Cardiac septum (tissue), 1 donor: ENCODE data around the gene MEF2A. TPM values are rescaled to one million over a fixed set of nuclear protein-coding genes. Genes with fewer than 3 reads are reported as not detected.
A peak's percentile ranks its signal among the peaks of the same experiment; 100 is the strongest.
"Not testable (repeated sequence)": the region's sequence is repeated elsewhere in the genome, so short reads cannot be mapped to it uniquely, and the experiment has no call there.

ENCODE experiments used
- DNase-seq: peaks from one replicate; pipeline ENCODE4 v3.0.0-alpha.2; 2020; ENCODE audit warnings: low spot score
- intact Hi-C: fragments of 100-400 bp; cut with DNase I; formaldehyde crosslinking; loops from one replicate; pipeline ENCODE4 v1.14.0; 2022
- long read RNA-seq: library from polyadenylated mRNA; unstranded; transcript quantifications from one replicate; pipeline ENCODE4 v2.0.0, GENCODE V29; 2021
- total RNA-seq: library from RNA; stranded (reverse); fragmentation: NEBNext Ultra II Directional; extraction: Animal tissue kit (Norgen Biotek cat#: 25700); gene quantifications from one replicate; pipeline ENCODE4 v1.2.1, GENCODE V29; 2021
- donor health status: DM: no; HTN: no; CAD: no.

The MEF2A gene
- total RNA-seq: 195 TPM
- long read RNA-seq, full-length matches to known transcripts: 65 of 260 reads
- long read RNA-seq, partial matches to known transcripts: 30 of 260 reads
- long read RNA-seq, other reads (novel, unspliced or antisense): 165 of 260 reads

DNA sequence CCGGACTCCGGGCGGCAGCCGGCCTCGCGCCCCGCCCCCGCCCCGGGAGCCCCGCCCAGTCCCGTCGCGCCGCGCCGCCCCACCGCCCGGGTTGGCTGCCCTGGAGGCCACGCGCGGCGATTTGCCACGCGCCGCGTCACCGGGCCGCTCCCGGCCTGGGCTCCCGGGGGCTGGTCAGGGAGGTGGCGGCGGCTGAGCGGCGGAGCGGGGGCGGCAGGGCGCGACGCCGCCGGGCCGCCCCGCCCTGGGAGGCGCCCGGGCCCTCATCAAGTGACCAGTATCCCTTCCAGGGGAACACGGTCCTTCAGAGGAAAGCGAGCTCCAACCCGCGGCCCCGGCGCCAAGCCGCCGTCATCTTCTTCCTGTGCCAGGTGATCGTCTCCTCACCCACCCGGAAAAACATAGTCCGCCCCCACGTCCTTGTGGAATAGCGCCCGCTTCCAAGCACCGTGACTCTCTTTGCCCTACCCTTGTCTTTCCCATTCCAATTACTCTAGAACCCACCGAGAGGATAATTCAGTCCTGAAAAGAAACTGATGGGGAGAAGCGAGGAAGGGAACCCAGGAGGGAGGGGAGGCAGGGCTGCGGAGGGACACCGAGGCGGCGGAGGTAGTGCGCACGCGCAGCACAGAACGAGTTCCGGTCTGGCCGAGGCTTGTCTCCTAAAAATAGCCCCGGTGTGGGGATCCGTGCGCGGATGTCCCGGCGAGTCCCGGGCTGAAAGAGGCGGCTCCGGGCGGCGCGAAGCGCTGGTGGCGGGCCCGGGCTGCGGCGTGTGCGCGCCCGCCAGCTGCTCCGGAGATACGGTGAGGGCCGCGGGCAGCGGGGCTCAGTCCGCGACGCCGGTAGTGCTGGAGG is at the start of gene MEF2A:
Gene MEF2A (plus strand): TSS at position 686 of the 858 bp plus-strand sequence. CDS start 67,136 bp downstream, outside the sequence.
- peak; percentile 98 for DNase-seq
- intact Hi-C loops: loop anchor here (1.0 to 10.0 kb wide), 7 partner anchors 59 to 281 kb away; no protein-coding TSS in a partner anchor

DNA sequence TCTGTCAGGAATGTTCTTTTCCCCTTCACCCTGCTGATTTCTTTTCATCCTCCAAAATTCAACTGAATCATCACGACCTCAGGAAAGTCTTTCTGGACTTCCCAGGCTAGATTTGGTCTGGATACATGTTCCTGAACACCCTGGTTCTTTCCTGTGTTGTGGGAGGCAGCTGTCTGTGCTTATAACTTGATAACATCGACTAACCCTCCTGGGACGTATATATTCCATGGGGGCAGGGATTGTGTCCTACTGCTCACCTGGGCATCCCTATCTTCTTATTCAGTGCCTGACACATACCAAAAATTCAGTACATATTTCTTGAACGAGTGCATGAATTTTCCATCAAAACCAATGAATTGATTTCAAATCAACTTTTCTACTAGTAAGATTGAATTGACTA is 47.6 kb upstream of the MEF2A start:
- no peak for DNase-seq
- intact Hi-C loops: no loop called here

DNA sequence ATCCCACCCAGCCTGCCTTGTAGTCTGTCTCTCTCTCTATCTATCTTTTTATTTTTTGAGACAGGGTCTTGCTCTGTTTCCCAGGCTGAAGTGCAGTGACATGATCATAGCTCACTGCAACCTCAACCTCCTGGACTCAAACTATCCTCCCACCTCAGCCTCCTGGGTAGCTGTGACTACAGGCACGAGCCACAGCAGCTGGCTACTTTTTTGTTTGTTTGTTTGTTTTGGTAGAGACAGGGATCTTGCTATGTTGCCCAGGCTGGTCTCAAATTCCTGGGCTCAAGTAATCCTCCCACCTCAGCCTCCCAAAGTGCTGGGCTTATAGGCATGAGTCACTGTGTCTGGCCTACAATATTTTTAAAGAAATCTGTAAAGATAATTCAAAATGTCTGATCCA is 46.4 kb upstream of the MEF2A start:
- intact Hi-C loops, DNase-seq: not testable (repeated sequence)

DNA sequence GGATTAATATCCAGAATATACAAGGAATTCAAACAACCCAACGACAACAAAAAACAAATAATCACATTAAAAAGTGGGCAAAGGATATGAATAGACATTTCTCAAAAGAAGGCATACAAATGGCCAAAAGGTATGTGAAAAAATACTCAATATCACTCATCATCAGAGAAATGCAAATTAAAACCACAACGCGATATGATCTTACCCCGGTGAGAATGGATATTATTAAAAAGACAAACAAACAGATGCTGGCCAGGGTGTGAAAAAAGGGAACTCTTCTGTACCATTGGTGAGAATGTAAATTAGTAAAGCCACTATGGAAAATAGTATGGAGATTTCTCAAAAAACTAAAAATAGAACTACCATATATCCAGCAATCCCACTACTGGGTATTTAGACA is 43.5 kb upstream of the MEF2A start:
- no peak for DNase-seq
- intact Hi-C loops: no loop called here

DNA sequence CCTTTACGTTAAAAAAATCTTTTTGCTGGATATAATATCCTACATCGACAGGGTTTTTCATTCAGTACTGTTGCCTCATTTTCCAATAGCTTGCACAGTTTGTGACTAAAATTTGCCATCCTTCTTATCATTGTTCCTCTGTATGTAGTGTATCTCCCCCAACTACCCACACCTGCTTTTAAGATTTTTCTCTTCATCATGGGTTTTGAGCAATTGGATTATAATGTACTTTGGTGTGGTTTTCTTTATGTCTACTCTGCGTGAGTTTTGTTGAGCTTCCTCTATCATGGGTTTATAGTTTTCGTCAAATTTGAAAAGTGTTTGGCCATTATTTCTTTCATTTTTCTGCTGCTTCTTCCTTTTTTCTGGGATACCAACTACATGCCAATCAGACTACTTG is 39.6 kb upstream of the MEF2A start:
- intact Hi-C loops: no loop called here
- no peak for DNase-seq

DNA sequence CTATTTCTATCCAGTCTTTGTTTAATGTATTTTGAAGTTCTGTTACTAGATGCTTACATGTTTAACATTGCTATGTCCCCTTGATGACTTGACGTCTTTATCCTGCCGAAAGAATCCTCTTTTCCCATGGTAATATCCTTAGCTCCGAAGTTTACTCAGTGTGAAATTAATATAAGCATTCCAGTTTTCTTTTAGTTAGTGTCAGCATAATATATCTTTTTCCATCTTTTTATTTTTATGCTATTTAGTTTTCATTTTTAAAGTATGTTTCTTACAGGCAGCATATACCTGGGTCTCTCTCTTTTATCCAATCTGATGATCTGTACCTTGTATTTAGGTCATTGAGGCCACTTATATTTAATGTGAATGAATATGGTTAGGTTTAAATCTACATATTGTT is 39.1 kb upstream of the MEF2A start:
- DNase-seq: no peak
- intact Hi-C loops: no loop called here

DNA sequence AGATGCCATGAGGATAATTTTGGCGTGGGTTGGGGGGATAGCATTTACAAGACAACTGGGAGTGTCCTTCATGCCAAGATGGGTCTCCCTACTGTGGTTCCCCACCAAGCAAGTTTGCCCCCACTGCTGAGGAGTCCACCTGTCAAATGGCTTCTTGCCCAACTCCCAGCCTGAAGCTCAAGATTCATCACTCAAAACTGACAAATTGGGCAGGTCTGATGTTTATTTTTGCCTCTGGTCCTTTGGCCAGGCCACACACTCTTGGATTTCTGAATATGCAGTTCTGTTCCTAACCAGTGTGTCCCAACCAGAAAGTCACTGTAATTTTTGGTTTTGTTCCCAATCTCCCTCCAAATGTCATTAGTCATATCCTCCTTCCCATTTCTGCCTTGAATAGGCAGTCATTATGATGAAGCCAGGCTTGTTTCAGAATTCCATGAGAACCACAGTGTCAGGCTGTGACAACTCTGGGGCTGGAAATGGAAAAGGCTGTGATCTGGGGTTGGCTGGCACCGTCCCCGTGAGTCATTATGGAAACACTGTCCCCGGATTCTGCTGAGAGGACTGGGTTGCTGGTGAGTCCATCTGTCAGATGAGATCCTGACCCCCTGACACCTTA is 29.3 kb upstream of the MEF2A start:
- peak; percentile 82 for DNase-seq
- intact Hi-C loops: no loop called here

DNA sequence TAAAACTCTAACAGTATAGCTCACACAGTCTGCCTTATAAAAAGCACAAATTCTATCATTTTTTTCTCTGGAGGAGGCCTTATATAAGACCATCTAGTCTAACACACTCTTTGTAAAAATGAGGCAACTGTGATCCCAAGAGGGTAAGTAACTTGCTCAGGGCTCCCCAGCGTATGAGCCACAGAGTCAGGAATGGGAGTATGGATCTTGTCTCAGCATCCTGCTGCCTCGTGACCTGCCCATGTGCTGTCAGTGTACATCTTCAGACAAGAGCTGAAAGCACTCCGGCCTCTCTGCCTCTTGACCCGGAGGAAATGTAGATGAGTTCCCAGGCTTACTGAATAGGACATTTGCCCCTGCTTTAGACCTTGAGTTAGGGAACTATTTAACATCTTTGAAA is 28.4 kb upstream of the MEF2A start:
- DNase-seq: no peak
- intact Hi-C loops: no loop called here

DNA sequence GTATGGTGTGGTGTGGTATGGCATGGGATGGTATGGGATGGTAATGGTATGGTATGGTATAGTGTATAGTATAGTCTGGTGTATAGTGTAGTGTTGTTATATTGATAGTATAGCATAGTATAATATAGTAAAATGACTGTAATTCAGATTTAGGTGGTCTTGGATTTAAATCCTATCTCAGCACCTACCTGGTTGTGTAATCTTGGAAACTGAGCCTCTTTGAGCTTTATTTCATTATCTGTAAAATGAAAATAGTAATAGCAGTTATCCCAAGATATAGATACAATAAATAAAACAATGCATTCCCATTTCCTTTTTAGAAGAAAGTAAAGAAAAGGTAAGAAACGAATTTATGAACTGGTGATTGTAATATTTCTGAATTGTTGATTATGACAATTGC is 27.5 kb upstream of the MEF2A start:
- intact Hi-C loops: no loop called here
- no peak for DNase-seq

DNA sequence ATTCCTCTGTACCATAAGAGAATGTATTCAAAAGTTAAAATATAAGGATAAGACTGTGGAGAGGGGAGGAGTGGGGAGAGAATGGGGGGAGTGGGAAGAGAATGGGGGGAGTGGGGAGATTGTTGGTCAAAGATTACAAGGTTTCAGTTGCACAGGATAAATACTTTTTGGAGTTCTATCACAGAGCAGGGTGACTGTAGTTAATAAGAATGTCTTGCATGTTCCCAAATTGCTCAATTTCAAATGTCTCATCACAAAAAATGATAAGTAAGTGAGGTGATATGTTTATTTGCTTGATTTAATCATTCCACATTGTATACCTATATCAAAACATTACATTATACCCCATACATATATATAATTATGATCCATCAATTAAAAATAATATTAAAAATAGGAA is 23.0 kb upstream of the MEF2A start:
- intact Hi-C loops: no loop called here
- DNase-seq: no peak

DNA sequence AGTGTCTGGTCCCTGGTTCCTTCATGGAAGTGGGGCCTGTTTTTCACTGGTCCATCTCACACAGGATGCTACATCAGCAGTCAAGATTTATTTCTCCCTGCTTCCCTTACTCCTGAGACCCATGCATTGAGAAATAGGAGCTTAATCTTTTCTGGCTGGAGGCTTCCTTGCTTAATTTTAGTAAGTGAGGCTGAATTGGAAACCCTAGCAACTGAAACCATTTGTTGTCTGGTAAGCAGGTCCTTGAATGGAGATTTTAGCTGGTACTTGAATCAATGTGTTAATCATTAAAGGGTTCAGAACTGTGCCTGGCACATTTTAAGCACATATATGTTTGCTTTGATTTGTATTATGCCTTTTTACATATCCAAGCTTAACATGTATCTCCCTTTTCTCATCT is 20.2 kb upstream of the MEF2A start:
- intact Hi-C loops: no loop called here
- DNase-seq: no peak

DNA sequence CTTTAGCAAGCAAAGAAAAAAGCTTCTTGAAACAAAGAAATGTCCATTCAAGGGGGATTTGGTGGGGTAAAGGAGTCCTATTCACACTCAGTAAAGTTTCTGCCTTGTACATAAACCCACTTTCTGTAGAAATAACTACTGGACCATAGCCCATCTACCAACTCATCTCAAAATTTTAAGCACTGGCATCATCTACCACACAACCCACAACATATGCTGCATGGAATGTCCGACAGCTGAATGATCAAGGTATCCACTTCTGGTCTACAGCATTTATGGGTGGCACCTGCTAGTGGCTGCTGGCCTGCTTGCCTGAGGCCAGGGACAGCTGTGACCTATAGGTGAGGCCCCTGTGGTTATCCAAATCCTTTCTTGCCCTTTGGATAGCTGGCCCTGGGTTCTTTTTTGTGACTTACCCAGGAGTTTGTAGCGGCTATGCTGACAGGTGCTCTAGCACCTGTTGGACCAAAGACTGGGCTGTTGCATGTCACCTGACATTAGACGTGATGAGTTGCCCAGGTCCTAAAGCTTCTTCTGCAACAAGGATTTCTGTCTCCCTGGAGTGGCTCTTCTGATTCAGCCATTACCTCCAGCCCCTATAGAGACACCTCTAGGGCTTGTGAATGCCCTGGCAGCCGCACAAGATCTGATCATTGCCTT is 19.2 kb upstream of the MEF2A start:
- intact Hi-C loops: no loop called here
- no peak for DNase-seq

DNA sequence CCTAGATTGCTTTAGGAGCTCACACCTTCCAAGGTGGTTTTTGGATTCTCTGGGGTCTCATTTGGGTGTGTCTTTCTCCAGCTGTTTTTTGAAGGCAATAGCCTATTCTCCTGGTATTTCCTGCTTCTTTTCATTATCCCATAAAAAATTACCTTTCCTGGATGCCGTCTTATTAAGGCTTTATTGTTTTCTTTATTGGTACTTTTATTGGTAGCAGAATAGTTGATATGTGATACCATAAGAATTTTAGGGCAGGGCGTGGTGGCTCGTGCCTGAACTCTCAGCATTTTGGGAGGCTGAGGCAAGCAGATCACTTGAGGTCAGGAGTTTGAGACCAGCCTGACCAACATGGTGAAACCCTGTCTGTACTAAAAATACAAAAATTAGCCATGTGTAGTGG is 18.3 kb upstream of the MEF2A start:
- intact Hi-C loops: no loop called here
- no peak for DNase-seq

DNA sequence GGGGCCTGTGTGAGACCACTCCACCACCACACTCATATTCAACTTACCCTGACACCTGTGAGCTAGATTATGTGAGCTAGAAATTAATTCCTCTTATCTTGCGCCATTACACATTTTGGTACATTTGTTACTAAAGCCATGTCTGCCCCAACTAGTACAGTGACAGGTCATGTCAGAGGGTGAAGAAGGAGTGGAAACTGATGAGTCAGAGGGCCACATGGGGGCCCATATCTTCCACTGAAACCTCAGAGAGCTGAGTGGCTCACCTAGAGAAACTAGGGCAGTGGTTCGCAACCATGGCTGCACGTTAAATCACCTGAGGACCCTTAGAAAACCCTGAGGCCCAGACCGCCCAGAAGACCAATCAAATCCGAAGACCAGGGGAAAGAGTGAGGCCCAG is 15.7 kb upstream of the MEF2A start:
- intact Hi-C loops: no loop called here
- DNase-seq: no peak

DNA sequence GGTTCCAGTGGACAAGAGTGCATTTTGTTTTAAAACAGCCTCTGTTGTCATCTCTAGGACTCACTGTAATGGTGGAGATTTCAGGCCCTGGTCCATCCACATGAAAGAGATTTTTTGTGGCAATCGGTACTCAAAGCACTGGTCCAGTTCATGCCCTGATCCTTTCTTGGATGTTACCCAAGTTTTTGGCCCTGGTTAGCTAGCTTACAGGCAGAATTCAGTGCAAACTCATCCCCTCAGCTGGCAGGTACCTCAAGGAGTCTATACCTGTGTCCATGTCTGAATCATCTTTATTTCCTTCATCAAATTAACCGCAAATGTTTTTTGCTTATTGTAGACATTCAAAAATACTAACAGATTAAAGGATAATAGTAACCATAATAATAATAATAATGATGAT is 13.7 kb upstream of the MEF2A start:
- intact Hi-C loops: no loop called here
- DNase-seq: no peak

DNA sequence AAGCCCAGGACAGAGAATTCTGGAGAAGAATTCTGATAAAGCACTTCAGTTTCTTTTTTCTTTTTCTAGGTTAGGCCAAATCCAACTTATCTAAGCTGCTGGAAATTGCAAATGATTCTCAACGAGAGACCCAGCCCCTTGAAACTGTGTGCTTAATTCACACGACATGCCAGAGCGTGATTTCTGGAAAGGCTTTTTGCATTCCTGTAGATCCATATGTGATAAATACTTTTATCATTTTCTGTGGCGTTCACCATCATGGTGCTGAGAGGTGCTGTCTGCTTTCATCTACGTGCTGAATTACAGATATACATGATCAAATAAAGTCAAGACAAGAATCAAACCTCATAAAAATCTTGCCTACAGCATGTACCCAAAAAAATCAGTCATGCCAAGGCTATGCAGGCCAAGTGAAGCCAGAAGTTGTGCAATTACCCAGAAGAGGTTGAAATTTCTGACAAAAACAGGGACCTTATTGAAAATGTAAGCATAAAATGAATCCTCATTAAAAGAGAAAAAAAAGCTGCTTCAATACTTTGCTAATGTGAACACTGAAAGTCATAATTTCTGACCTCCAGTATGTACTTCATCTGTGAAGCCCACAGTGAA is 10.8 kb upstream of the MEF2A start:
- DNase-seq: no peak
- intact Hi-C loops: no loop called here

DNA sequence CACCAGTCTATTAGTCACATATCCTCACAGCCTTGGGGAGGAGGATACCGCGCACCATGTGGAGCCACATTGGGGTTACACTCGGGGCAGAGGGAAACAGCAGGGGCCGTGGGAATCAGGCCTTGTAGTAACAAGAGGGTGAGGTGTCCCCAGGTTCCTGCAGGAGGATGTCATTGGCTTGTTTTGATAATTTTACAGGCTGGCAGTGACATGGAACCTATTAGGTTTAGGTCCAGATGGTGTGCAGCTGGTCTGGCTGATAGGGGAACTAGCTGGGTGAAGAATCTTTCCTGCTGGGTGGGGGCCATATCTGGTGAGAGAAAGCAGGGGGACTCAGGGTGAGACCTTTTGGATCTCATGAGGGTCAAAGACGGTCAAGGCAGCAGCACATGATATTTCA is 9.8 kb upstream of the MEF2A start:
- no peak for DNase-seq
- intact Hi-C loops: no loop called here

DNA sequence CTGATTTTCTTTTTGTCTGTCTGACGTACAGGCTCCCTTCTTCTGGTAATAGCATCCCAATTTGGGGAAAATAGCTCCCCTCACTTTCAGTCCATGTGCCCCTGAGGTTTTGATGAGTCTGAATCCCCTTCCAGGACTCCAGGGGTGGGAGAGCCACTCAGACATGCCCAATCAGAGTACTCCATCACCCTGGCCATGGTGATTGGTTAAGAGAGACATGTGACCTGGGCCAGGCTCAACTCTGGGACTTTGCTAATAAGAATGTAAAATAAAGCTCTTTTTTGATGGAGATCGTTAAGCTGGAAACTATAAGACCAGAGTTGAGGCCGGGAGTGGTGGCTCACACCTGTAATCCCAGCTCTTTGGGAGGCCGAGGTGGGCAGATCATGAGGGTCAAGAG is 9.2 kb upstream of the MEF2A start:
- intact Hi-C loops: no loop called here
- no peak for DNase-seq

DNA sequence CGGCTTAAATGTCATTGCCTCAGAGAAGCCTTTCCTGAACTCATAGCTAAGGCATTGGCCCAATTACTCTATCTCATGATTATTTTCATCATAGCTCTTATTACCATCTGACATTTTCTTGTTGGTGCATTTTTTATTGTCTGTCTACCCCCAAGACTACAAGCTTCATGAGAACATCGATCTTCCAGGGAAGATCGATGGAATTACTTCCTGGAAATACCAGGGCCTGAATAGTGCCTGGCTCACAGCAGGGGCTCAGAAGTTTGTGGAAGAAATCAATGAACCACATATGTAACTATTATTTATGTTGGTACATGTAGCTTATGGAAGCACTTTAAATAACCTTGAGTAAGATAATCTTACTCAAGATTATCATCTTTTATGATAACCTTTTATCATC is 7.7 kb upstream of the MEF2A start:
- intact Hi-C loops: no loop called here
- no peak for DNase-seq

DNA sequence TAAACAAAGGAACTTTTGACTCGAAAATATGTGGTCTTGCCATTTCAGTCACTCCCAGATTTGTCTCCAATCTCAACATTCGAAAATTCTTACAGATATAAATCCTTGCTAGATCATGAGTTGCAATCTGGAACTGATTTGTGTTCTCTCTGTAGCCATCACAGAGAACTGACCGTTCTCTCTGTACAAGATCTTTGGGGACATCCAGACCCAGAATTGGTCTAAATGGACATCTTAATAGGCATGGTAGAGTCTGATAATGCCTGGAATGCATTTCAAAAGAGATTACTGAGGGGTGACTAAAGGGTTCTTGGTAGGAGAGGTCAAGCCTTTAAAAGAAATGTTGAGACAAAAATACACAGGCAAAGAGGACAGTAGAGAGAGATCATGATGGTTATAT is 7.2 kb upstream of the MEF2A start:
- intact Hi-C loops: no loop called here
- DNase-seq: no peak
